Measurements from ENCODE around the gene VANGL1.

Gene VANGL1

GRCh38 chr1:115705963-115706362 is 64.2 kb downstream of the VANGL1 start:
- no peak for DNase-seq

GRCh38 chr1:115706587-115707425 is 65.0 kb downstream of the VANGL1 start:
- no peak for DNase-seq

GRCh38 chr1:115710859-115711624 is 69.3 kb downstream of the VANGL1 start:
- DNase-seq, result no peak

GRCh38 chr1:115712911-115713609 is 71.3 kb downstream of the VANGL1 start:
- DNase-seq, result no peak

GRCh38 chr1:115713906-115714305 is 72.1 kb downstream of the VANGL1 start:
- DNase-seq, result no peak

GRCh38 chr1:115714572-115715141 is 72.9 kb downstream of the VANGL1 start:
- DNase-seq, result no peak

- DNase-seq, result peak in 1 of 14 donors; percentile 10
These were observed 75.8 kb downstream of the VANGL1 start for GRCh38 chr1:115717541-115717940.

GRCh38 chr1:115718011-115718754 is 76.4 kb downstream of the VANGL1 start:
- no peak for DNase-seq

- DNase-seq, result no peak
These were observed 77.5 kb downstream of the VANGL1 start for GRCh38 chr1:115719285-115719684.

- DNase-seq, result no peak
These were observed 80.5 kb downstream of the VANGL1 start for GRCh38 chr1:115722221-115722620.

GRCh38 chr1:115723756-115724155 is 82.0 kb downstream of the VANGL1 start:
- no peak for DNase-seq

- no peak for DNase-seq
These were observed 83.8 kb downstream of the VANGL1 start for GRCh38 chr1:115725600-115725999.

GRCh38 chr1:115726161-115726560 is 84.4 kb downstream of the VANGL1 start:
- no peak for DNase-seq

- no peak for DNase-seq
These were observed 84.8 kb downstream of the VANGL1 start for GRCh38 chr1:115726570-115726969.

GRCh38 chr1:115727706-115728249 is 86.0 kb downstream of the VANGL1 start:
- DNase-seq, result no peak

GRCh38 chr1:115728341-115728740 is 86.6 kb downstream of the VANGL1 start:
- DNase-seq, result no peak

- DNase-seq, result no peak
These were observed 88.0 kb downstream of the VANGL1 start for GRCh38 chr1:115729756-115730155.

- DNase-seq, result no peak
These were observed 90.5 kb downstream of the VANGL1 start for GRCh38 chr1:115732316-115732715.

- DNase-seq, result no peak
These were observed 99.0 kb downstream of the VANGL1 start for GRCh38 chr1:115740811-115741210.

GRCh38 chr1:115744646-115745275 is 103.0 kb downstream of the VANGL1 start:
- DNase-seq, result no peak

GRCh38 chr1:115746021-115746690 is 104.4 kb downstream of the VANGL1 start:
- no peak for DNase-seq

Measured in C1 segment of cervical spinal cord (tissue), 14 donors.